A673 (cell line): Measurements from ENCODE around the gene SMAGP. TPM values are rescaled to one million over a fixed set of nuclear protein-coding genes. Genes with fewer than 3 reads are reported as not detected.

Experiments
- BruUV-seq: library from RNA; stranded (reverse); fragments of 400-500 nt; replicated peaks from 2 replicates; lab custom pipeline; 2021; lab: Mats Ljungman, UMichigan
- CTCF ChIA-PET: fragments of 300-600 bp; sonication (Branson Sonifier 250); formaldehyde crosslinking; loops from one replicate; lab custom pipeline; 2022; ENCODE audit warnings: antibody characterized with exemption; lab: Charles Lee
- POLR2A ChIA-PET: fragments of 300-600 bp; sonication (Branson Sonifier 250); formaldehyde crosslinking; loops from one replicate; lab custom pipeline; 2022; ENCODE audit warnings: antibody characterized with exemption; ENCODE audit not compliant: low non-redundant PET; lab: Charles Lee
- DNase-seq: peaks from one replicate; pipeline ENCODE4 v3.0.0-alpha.2; 2015; ENCODE audit warnings: low spot score
- H3K27ac ChIP-seq: fragments of 200-600 bp; sonication (generic); 2 replicates; pipeline ENCODE4 v1.5.1; 2016; ENCODE audit warnings: mixed run types, low read depth, mild to moderate bottlenecking, mixed read lengths, antibody characterized with exemption, low read length; ENCODE audit not compliant: poor library complexity, severe bottlenecking
- H3K27me3 ChIP-seq: fragments of 200-600 bp; sonication (generic); replicated peaks from 2 replicates; pipeline ENCODE4 v1.6.1; 2017; ENCODE audit warnings: mixed run types, low read depth, mild to moderate bottlenecking, mixed read lengths, antibody characterized with exemption, low read length; ENCODE audit not compliant: insufficient read depth, poor library complexity
- H3K36me3 ChIP-seq: fragments of 200-600 bp; sonication (generic); 2 replicates; pipeline ENCODE4 v1.6.1; 2016; ENCODE audit warnings: mixed run types, mild to moderate bottlenecking, mixed read lengths, antibody characterized with exemption, low read length; ENCODE audit not compliant: insufficient read depth, poor library complexity, severe bottlenecking
- H3K4me1 ChIP-seq: fragments of 200-600 bp; sonication (generic); 2 replicates; pipeline ENCODE4 v1.6.1; 2017; ENCODE audit warnings: mixed run types, mild to moderate bottlenecking, mixed read lengths, antibody characterized with exemption, low read length; ENCODE audit not compliant: insufficient read depth, poor library complexity, severe bottlenecking
- H3K4me3 ChIP-seq: fragments of 200-600 bp; sonication (generic); 2 replicates; pipeline ENCODE4 v1.5.1; 2016; ENCODE audit warnings: low read depth, mixed run types, mild to moderate bottlenecking, mixed read lengths, low read length; ENCODE audit not compliant: poor library complexity, severe bottlenecking
- H3K9me3 ChIP-seq: fragments of 200-600 bp; sonication (generic); 2 replicates; pipeline ENCODE4 v1.6.1; 2016; ENCODE audit warnings: mixed run types, low read depth, mild to moderate bottlenecking, mixed read lengths, antibody characterized with exemption, low read length; ENCODE audit not compliant: poor library complexity, severe bottlenecking
- EZH2 ChIP-seq: fragments of 200-600 bp; sonication (generic); IDR thresholded peaks from 2 replicates; pipeline ENCODE4 v1.6.1; 2017; ENCODE audit warnings: borderline replicate concordance, low read depth, mild to moderate bottlenecking, mixed read lengths, antibody characterized with exemption, low read length; ENCODE audit not compliant: poor library complexity, severe bottlenecking
- intact Hi-C: fragments of 100-400 bp; cut with micrococcal nuclease; formaldehyde crosslinking; loops from one replicate; pipeline ENCODE4 v1.10.0; 2022; ENCODE audit not compliant: unreplicated experiment
- total RNA-seq: library from RNA; stranded (reverse); gene quantifications from 2 replicates; pipeline ENCODE4 v1.2.3, GENCODE V29; 2021
- TF ChIP-seq, protein P1 (sequence below): fragments of 300-800, 200-600 bp; sonication (generic); conservative IDR thresholded peaks from 2 replicates; pipeline ENCODE4 v1.5.1; 2017; ENCODE audit warnings: low read depth, mild to moderate bottlenecking, antibody characterized with exemption, low read length, moderate library complexity, mixed read lengths

Gene SMAGP
- total RNA-seq, 1 experiment from 2014 or later = 26.5 TPM

DNA sequence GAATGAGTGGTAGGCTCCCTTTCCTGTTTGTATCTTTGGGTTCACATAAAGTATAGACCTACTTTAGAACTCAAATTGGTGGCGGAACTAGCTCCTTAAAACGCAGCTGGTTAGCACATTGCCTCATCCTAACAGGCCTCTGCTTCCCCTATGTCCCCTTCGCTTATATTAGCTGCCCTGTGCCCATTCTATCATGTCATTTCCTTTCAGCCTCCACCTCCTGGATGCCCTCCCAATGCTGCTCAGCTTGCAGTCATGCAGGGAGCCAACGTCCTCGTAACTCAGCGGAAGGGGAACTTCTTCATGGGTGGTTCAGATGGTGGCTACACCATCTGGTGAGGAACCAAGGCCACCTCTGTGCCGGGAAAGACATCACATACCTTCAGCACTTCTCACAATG lies 28.1 kb downstream of the SMAGP start:
- ChIA-PET POLR2A (no interaction called here), CTCF (no interaction called here)
- Histone ChIP-seq H3K27me3 (no peaks in the 10 kb centered on the region), H3K4me1 (peaks cover 26% of the 10 kb centered on the region), H3K36me3 (peaks cover 54% of the 10 kb centered on the region), H3K27ac (no peak overlapping the region), H3K4me3 (no peak overlapping the region), H3K9me3 (no peaks in the 10 kb centered on the region)
- BruUV-seq = no TSS peak
- intact Hi-C loops = no loop called here
- no peak for DNase-seq
- no peak for TF ChIP-seq EZH2
- TF ChIP-seq, protein P1, sequence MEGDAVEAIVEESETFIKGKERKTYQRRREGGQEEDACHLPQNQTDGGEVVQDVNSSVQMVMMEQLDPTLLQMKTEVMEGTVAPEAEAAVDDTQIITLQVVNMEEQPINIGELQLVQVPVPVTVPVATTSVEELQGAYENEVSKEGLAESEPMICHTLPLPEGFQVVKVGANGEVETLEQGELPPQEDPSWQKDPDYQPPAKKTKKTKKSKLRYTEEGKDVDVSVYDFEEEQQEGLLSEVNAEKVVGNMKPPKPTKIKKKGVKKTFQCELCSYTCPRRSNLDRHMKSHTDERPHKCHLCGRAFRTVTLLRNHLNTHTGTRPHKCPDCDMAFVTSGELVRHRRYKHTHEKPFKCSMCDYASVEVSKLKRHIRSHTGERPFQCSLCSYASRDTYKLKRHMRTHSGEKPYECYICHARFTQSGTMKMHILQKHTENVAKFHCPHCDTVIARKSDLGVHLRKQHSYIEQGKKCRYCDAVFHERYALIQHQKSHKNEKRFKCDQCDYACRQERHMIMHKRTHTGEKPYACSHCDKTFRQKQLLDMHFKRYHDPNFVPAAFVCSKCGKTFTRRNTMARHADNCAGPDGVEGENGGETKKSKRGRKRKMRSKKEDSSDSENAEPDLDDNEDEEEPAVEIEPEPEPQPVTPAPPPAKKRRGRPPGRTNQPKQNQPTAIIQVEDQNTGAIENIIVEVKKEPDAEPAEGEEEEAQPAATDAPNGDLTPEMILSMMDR = no peak

DNA sequence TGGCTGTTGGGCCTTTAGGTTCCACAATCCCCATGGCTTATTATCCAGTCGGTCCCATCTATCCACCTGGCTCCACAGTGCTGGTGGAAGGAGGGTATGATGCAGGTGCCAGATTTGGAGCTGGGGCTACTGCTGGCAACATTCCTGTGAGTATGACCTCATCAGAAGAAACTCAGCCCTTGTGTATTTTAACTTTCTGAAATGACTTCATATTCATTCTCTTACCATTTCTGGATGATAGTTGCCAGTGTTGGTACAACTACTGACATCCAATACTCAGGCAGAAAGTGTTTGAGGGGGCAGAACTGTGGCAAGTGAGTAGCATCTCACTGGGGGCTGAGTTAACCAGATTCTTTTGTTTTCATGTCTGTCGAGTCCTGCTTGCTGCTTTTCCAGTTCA lies 29.2 kb downstream of the SMAGP start:
- Histone ChIP-seq H3K27me3 (no peaks in the 10 kb centered on the region), H3K4me1 (peaks cover 14% of the 10 kb centered on the region), H3K9me3 (no peaks in the 10 kb centered on the region), H3K36me3 (peaks cover 53% of the 10 kb centered on the region), H3K4me3 (no peak overlapping the region), H3K27ac (no peak overlapping the region)
- DNase-seq = no peak
- intact Hi-C loops = no loop called here
- TF ChIP-seq, protein P1 = no peak
- TF ChIP-seq EZH2 = no peak
- CTCF ChIA-PET = no interaction called here
- BruUV-seq = no TSS peak
- POLR2A ChIA-PET = no interaction called here

GRCh38 chr12:51238510-51239334 lies 31.5 kb downstream of the SMAGP start, which contains the start of gene DAZAP2:
Gene DAZAP2, plus strand, starts transcription at chr12:51238826. Its CDS starts 82 bp downstream, at chr12:51238908.
- peak; percentile 97 for DNase-seq
- peaks cover 8% of the 10 kb centered on the region for H3K4me1 ChIP-seq
- intact Hi-C loops = loop anchor here (10.0 kb wide), 1 partner anchor 154 kb away; the partner anchor contains the start of gene CSRNP2
- BruUV-seq = TSS peak; percentile 50
- POLR2A ChIA-PET = no interaction called here
- TF ChIP-seq, protein P1 = peak; percentile 40; the same call in 1 of the 2 replicates
- no peak for TF ChIP-seq EZH2
- H3K9me3 ChIP-seq = no peaks in the 10 kb centered on the region
- CTCF ChIA-PET = interaction anchor here (0.5 kb wide), 3 partner anchors 21 to 477 kb away, joined by 3 to 8 read pairs (median 4); partner anchors contain the start of gene POU6F1
- H3K27ac ChIP-seq = peak within 1 kb of the TSS; percentile 99
- H3K36me3 ChIP-seq = peaks cover 36% of the 10 kb centered on the region
- peak within 1 kb of the TSS; percentile 84 for H3K4me3 ChIP-seq
- no peaks in the 10 kb centered on the region for H3K27me3 ChIP-seq
